Measurements from ENCODE around the gene HTT. TPM values are rescaled to one million over a fixed set of nuclear protein-coding genes. Genes with fewer than 3 reads are reported as not detected.

HTT gene
- total and polyA plus RNA-seq, 10 of the 15 experiments (the other 5 are each of a cell fraction or from before 2014, with no cell fraction given), result 3.3 to 113 (median 43.3) TPM

DNA sequence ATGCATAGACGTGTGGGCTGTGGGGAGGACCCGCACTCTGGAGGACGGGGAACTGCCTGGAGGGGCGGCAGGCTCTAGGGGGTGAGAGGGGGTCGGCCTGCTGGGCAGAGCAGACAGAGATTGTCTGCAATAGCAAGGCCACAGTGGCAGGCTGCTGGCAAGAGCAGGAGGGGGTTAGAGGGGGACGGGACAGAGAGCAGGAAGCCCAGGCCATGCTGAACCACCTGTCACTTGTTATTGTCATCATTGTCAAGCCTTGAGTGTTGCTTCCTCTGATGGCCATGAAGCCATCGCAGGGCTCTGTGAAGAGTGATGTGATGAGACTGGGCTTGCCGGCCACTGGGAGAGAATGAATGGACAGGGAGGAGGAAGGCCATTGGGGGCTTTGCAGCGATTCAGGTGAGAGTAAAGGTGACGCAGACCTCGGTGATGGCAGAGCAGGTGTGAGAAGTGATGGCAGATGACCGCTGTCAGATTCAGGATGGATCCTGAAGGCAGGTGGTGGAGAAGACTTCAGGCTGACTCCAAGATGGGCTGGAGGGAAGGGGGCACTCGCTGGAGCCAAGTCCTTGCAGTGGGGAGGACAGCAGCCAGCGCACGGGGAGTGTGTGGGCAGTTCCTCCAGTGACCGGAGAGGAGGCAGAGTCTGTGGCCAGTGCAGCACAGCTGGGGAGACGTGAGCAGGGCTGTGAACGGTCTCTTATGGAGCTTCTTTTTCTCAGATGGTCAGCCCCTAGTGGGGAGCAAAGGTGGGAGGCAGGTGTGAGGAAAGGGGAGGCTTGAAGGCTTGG is 43.7 kb upstream of the HTT start (continued):
- TF ChIP-seq, protein P1, sequence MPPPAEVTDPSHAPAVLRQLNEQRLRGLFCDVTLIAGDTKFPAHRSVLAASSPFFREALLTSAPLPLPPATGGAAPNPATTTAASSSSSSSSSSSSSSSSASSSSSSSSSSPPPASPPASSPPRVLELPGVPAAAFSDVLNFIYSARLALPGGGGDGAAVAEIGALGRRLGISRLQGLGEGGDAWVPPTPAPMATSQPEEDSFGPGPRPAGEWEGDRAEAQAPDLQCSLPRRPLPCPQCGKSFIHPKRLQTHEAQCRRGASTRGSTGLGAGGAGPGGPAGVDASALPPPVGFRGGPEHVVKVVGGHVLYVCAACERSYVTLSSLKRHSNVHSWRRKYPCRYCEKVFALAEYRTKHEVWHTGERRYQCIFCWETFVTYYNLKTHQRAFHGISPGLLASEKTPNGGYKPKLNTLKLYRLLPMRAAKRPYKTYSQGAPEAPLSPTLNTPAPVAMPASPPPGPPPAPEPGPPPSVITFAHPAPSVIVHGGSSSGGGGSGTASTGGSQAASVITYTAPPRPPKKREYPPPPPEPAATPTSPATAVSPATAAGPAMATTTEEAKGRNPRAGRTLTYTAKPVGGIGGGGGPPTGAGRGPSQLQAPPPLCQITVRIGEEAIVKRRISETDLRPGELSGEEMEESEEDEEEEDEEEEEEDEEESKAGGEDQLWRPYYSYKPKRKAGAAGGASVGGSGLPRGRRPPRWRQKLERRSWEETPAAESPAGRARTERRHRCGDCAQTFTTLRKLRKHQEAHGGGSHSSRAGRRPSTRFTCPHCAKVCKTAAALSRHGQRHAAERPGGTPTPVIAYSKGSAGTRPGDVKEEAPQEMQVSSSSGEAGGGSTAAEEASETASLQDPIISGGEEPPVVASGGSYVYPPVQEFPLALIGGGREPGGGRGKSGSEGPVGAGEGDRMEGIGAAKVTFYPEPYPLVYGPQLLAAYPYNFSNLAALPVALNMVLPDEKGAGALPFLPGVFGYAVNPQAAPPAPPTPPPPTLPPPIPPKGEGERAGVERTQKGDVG (CRISPR knock-in tag; IDR thresholded peaks at IDR 0.05), result no peak
- no peak for TF ChIP-seq CREM (IDR thresholded peaks at IDR 0.05; ENCODE audit: low read depth)
- TF ChIP-seq SMAD5 (IDR thresholded peaks at IDR 0.05; ENCODE audit: low read depth), result no peak
- no peak for TF ChIP-seq GABPA (IDR thresholded peaks at IDR 0.05; ENCODE audit: low read depth)
- TF ChIP-seq SIN3A (IDR thresholded peaks at IDR 0.05; ENCODE audit: low read depth, low read length), result no peak
- TF ChIP-seq SIX5 (IDR thresholded peaks at IDR 0.05; ENCODE audit: low read depth, low read length, severe bottlenecking), result no peak

- Histone ChIP-seq H3K9ac (ENCODE audit: control insufficient read depth, insufficient read depth, low read length) (no peak overlapping the region), H3K4me3 (no peak overlapping the region), H3K9me3 (replicated peaks; ENCODE audit: control insufficient read depth, insufficient read depth, low read length) (no peaks in the 10 kb centered on the region), H3K27me3 (replicated peaks in 1 of 2; ENCODE audit: control insufficient read depth in 2 of 2, insufficient read depth in 2 of 2, low read length in 1 of 2) (peaks cover 0 to 3% of the 10 kb centered on the region in 2 experiments; a peak in 1 of 4 replicates), H3K27ac (ENCODE audit: control insufficient read depth, insufficient read depth) (no peak overlapping the region), H3K36me3 (ENCODE audit: control insufficient read depth in 2 of 2, insufficient read depth in 2 of 2, low read length in 1 of 2) (no peaks in the 10 kb centered on the region), H4K20me1 (ENCODE audit: control insufficient read depth, insufficient read depth) (no peaks in the 10 kb centered on the region; the same call in 1 of the 2 replicates), H2AFZ (ENCODE audit: control insufficient read depth, low read depth, low read length) (no peak overlapping the region), H3K4me1 (ENCODE audit: control insufficient read depth, insufficient read depth, low read length) (no peaks in the 10 kb centered on the region; the same call in 1 of the 2 replicates), H3K4me2 (ENCODE audit: control insufficient read depth, insufficient read depth) (no peak overlapping the region), H3K79me2 (ENCODE audit: control insufficient read depth, insufficient read depth, low read length) (no peaks in the 10 kb centered on the region)
- TF ChIP-seq SMAD1 (IDR thresholded peaks at IDR 0.05; ENCODE audit: low read depth, partially characterized antibody), result no peak
- no peak for TF ChIP-seq HCFC1 (IDR thresholded peaks at IDR 0.05; ENCODE audit: low read length)
- TF ChIP-seq ATF3 (IDR thresholded peaks at IDR 0.05; ENCODE audit: borderline replicate concordance, extremely low read depth, low read depth, low read length), result no peak
- CTCF ChIA-PET, result interaction anchor here (0.7 to 2.8 kb wide), 3 partner anchors 18 to 54 kb away, joined by 4 to 12 read pairs (median 8); no protein-coding TSS in a partner anchor
- FAIRE-seq, result no peak
- no TSS peak for BruUV-seq (replicated peaks)
- in situ Hi-C loops (cut with MboI), result loop anchor here (10.0 kb wide), 1 partner anchor 57 kb away; no protein-coding TSS in a partner anchor
- WGBS (ENCODE audit: insufficient coverage, insufficient replicate concordance, low lambda C conversion rate, missing lambda C conversion rate), result 51% methylated on average over 12 of the region's 12 CpGs
- ATAC-seq, result no peak
- DNase-seq (ENCODE audit: low read depth, low spot score), result no peak
- POLR2A ChIA-PET, result no interaction called here
- RAD21 ChIA-PET (ENCODE audit: unreplicated experiment), result no interaction called here
- SMC1A ChIA-PET (ENCODE audit: uncharacterized antibody, unreplicated experiment), result no interaction called here
- intact Hi-C loops (cut with micrococcal nuclease; ENCODE audit: unreplicated experiment), result no loop called here
Observed at GRCh38 chr4:3031357-3032082, 43.0 kb upstream of the HTT start.

Measured in GM12878 (cell line).